GM12878 (cell line): Measurements from ENCODE around the gene PCSK1.

Experiments
- CREB1 ChIP-seq: IDR thresholded peaks from 2 replicates; pipeline ENCODE4 v1.6.1; 2012; ENCODE audit warnings: low read depth, mild to moderate bottlenecking, inconsistent platforms
- ESRRA ChIP-seq: IDR thresholded peaks from 2 replicates; pipeline ENCODE4 v1.6.1; 2012; ENCODE audit warnings: mild to moderate bottlenecking, low read length, improper control_type of control experiment
- KAT2A ChIP-seq: conservative IDR thresholded peaks from 2 replicates; pipeline ENCODE4 v1.6.1; 2011; ENCODE audit warnings: low read depth, low read length; ENCODE audit not compliant: control insufficient read depth
- MXI1 ChIP-seq: fragments of 150-350 bp; IDR thresholded peaks from 2 replicates; pipeline ENCODE4 v1.6.1; 2011; ENCODE audit warnings: low read depth, mild to moderate bottlenecking, inconsistent platforms, low read length, improper control_type of control experiment
- POLR2A ChIP-seq: IDR thresholded peaks from 2 replicates; pipeline ENCODE4 v1.6.1; 2011; ENCODE audit warnings: low read depth, mild to moderate bottlenecking, low read length
- POLR2AphosphoS5 ChIP-seq: IDR thresholded peaks from 2 replicates; pipeline ENCODE4 v1.6.1; 2011; ENCODE audit warnings: mild to moderate bottlenecking, low read length, inconsistent platforms
- TAF1 ChIP-seq: IDR thresholded peaks from 2 replicates; pipeline ENCODE4 v1.6.1; 2011; ENCODE audit warnings: mild to moderate bottlenecking, low read depth, low read length, borderline replicate concordance
- YY1 ChIP-seq: IDR thresholded peaks from 2 replicates; pipeline ENCODE4 v1.6.1; 2011; ENCODE audit warnings: low read depth, mild to moderate bottlenecking, low read length
- TF ChIP-seq, protein P1 (sequence below): IDR thresholded peaks from 2 replicates; pipeline ENCODE4 v1.6.1; 2012; ENCODE audit warnings: mild to moderate bottlenecking, low read depth, low read length
- TF ChIP-seq, protein P2 (sequence below): IDR thresholded peaks from 2 replicates; pipeline ENCODE4 v1.6.1; 2012; ENCODE audit warnings: low read length, inconsistent platforms
- TF ChIP-seq, protein P3 (sequence below): fragments of 450-650 bp; IDR thresholded peaks from 2 replicates; pipeline ENCODE4 v1.6.1; 2018; ENCODE audit warnings: borderline replicate concordance, mild to moderate bottlenecking; ENCODE audit not compliant: partially characterized antibody
- TF ChIP-seq, protein P4 (sequence below): IDR thresholded peaks from 2 replicates; pipeline ENCODE4 v1.6.1; 2011; ENCODE audit warnings: low read depth, low read length, improper control_type of control experiment, borderline replicate concordance
- TF ChIP-seq, protein P5 (sequence below): IDR thresholded peaks from 2 replicates; pipeline ENCODE4 v1.6.1; 2011; ENCODE audit warnings: borderline replicate concordance, low read depth, mild to moderate bottlenecking, moderate library complexity, mixed read lengths, low read length; ENCODE audit not compliant: insufficient read depth; ENCODE audit errors: extremely low read length
- TF ChIP-seq, protein P6 (sequence below), 3 experiments: IDR thresholded peaks in 2 of 3; conservative IDR thresholded peaks in 1 of 3; 2 replicates each; pipeline ENCODE4 v1.5.1; 2011; ENCODE audit warnings: low read depth in 3 of 3, low read length in 3 of 3, mild to moderate bottlenecking in 3 of 3, control low read depth in 2 of 3, moderate library complexity in 2 of 3, inconsistent platforms in 1 of 3, mixed read lengths in 1 of 3; ENCODE audit not compliant: control insufficient read depth in 2 of 3, insufficient read depth in 1 of 3; ENCODE audit errors: extremely low read depth in 1 of 3

DNA sequence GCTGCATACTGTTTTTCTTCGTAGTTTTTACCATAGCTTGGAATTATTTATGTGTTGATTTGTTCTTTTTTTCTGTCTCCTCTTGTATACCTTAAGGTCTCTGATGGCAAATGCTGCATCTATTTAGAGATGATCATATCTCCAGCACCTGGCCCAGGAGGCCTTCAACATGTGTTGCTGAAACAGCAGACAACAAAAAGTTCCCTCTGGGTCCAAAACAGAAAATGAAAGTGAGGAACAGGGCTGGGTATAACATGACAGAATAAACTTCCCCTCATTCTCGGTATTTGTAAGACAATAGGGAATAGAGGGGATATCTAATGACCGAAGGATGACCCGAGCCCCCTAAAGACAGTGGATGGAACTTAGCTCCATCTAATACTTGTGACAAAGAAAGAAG, 22.7 kb upstream of the PCSK1 start:
- TF ChIP-seq, protein P1, sequence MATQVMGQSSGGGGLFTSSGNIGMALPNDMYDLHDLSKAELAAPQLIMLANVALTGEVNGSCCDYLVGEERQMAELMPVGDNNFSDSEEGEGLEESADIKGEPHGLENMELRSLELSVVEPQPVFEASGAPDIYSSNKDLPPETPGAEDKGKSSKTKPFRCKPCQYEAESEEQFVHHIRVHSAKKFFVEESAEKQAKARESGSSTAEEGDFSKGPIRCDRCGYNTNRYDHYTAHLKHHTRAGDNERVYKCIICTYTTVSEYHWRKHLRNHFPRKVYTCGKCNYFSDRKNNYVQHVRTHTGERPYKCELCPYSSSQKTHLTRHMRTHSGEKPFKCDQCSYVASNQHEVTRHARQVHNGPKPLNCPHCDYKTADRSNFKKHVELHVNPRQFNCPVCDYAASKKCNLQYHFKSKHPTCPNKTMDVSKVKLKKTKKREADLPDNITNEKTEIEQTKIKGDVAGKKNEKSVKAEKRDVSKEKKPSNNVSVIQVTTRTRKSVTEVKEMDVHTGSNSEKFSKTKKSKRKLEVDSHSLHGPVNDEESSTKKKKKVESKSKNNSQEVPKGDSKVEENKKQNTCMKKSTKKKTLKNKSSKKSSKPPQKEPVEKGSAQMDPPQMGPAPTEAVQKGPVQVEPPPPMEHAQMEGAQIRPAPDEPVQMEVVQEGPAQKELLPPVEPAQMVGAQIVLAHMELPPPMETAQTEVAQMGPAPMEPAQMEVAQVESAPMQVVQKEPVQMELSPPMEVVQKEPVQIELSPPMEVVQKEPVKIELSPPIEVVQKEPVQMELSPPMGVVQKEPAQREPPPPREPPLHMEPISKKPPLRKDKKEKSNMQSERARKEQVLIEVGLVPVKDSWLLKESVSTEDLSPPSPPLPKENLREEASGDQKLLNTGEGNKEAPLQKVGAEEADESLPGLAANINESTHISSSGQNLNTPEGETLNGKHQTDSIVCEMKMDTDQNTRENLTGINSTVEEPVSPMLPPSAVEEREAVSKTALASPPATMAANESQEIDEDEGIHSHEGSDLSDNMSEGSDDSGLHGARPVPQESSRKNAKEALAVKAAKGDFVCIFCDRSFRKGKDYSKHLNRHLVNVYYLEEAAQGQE: no peak
- TF ChIP-seq, protein P2, sequence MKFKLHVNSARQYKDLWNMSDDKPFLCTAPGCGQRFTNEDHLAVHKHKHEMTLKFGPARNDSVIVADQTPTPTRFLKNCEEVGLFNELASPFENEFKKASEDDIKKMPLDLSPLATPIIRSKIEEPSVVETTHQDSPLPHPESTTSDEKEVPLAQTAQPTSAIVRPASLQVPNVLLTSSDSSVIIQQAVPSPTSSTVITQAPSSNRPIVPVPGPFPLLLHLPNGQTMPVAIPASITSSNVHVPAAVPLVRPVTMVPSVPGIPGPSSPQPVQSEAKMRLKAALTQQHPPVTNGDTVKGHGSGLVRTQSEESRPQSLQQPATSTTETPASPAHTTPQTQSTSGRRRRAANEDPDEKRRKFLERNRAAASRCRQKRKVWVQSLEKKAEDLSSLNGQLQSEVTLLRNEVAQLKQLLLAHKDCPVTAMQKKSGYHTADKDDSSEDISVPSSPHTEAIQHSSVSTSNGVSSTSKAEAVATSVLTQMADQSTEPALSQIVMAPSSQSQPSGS: no peak
- TF ChIP-seq, protein P3, sequence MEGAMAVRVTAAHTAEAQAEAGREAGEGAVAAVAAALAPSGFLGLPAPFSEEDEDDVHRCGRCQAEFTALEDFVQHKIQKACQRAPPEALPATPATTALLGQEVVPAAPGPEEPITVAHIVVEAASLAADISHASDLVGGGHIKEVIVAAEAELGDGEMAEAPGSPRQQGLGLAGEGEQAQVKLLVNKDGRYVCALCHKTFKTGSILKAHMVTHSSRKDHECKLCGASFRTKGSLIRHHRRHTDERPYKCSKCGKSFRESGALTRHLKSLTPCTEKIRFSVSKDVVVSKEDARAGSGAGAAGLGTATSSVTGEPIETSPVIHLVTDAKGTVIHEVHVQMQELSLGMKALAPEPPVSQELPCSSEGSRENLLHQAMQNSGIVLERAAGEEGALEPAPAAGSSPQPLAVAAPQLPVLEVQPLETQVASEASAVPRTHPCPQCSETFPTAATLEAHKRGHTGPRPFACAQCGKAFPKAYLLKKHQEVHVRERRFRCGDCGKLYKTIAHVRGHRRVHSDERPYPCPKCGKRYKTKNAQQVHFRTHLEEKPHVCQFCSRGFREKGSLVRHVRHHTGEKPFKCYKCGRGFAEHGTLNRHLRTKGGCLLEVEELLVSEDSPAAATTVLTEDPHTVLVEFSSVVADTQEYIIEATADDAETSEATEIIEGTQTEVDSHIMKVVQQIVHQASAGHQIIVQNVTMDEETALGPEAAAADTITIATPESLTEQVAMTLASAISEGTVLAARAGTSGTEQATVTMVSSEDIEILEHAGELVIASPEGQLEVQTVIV: no peak
- TF ChIP-seq MXI1: no peak
- no peak for TF ChIP-seq POLR2A
- TF ChIP-seq TAF1: no peak
- TF ChIP-seq, protein P4, sequence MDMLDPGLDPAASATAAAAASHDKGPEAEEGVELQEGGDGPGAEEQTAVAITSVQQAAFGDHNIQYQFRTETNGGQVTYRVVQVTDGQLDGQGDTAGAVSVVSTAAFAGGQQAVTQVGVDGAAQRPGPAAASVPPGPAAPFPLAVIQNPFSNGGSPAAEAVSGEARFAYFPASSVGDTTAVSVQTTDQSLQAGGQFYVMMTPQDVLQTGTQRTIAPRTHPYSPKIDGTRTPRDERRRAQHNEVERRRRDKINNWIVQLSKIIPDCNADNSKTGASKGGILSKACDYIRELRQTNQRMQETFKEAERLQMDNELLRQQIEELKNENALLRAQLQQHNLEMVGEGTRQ: no peak
- TF ChIP-seq POLR2AphosphoS5: no peak
- TF ChIP-seq, protein P5, sequence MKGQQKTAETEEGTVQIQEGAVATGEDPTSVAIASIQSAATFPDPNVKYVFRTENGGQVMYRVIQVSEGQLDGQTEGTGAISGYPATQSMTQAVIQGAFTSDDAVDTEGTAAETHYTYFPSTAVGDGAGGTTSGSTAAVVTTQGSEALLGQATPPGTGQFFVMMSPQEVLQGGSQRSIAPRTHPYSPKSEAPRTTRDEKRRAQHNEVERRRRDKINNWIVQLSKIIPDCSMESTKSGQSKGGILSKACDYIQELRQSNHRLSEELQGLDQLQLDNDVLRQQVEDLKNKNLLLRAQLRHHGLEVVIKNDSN: no peak
- no peak for TF ChIP-seq ESRRA
- TF ChIP-seq, protein P6, sequence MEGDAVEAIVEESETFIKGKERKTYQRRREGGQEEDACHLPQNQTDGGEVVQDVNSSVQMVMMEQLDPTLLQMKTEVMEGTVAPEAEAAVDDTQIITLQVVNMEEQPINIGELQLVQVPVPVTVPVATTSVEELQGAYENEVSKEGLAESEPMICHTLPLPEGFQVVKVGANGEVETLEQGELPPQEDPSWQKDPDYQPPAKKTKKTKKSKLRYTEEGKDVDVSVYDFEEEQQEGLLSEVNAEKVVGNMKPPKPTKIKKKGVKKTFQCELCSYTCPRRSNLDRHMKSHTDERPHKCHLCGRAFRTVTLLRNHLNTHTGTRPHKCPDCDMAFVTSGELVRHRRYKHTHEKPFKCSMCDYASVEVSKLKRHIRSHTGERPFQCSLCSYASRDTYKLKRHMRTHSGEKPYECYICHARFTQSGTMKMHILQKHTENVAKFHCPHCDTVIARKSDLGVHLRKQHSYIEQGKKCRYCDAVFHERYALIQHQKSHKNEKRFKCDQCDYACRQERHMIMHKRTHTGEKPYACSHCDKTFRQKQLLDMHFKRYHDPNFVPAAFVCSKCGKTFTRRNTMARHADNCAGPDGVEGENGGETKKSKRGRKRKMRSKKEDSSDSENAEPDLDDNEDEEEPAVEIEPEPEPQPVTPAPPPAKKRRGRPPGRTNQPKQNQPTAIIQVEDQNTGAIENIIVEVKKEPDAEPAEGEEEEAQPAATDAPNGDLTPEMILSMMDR (IDR thresholded peaks at IDR 0.05 in 2 of 3, conservative IDR thresholded peaks at IDR 0.05 in 1 of 3; ENCODE audit: control insufficient read depth in 2 of 3, extremely low read depth in 1 of 3, insufficient read depth in 1 of 3, low read depth in 3 of 3, low read length in 3 of 3): no peak
- no peak for TF ChIP-seq CREB1
- TF ChIP-seq YY1: no peak
- TF ChIP-seq KAT2A: no peak
